KMS-11 (cell line): ENCODE results near the gene DDX19B.

Source experiments
- H2AFZ ChIP-seq: fragments of 200-600 bp; sonication (generic); 2 replicates; pipeline ENCODE4 v1.6.1; 2016; ENCODE audit warnings: antibody characterized with exemption, mixed run types, low read depth
- H3K27ac ChIP-seq: fragments of 200-600 bp; sonication (generic); 2 replicates; pipeline ENCODE4 v1.6.1; 2016; ENCODE audit warnings: mild to moderate bottlenecking, mixed run types
- H3K27me3 ChIP-seq: fragments of 200-600 bp; sonication (generic); 2 replicates; pipeline ENCODE4 v1.6.1; 2017; ENCODE audit warnings: mild to moderate bottlenecking, low read depth, mixed run types, moderate library complexity; ENCODE audit not compliant: insufficient read depth
- H3K36me3 ChIP-seq: fragments of 200-600 bp; sonication (generic); 2 replicates; pipeline ENCODE4 v1.6.1; 2017; ENCODE audit warnings: mild to moderate bottlenecking, mixed run types; ENCODE audit not compliant: insufficient read depth
- H3K4me1 ChIP-seq: fragments of 200-600 bp; sonication (generic); 2 replicates; pipeline ENCODE4 v1.6.1; 2016; ENCODE audit warnings: mild to moderate bottlenecking, low read depth, mixed run types; ENCODE audit not compliant: poor library complexity, severe bottlenecking
- H3K4me2 ChIP-seq: fragments of 200-600 bp; sonication (generic); 2 replicates; pipeline ENCODE4 v1.7.0; 2016; ENCODE audit warnings: mild to moderate bottlenecking, mixed run types
- H3K4me3 ChIP-seq: fragments of 200-600 bp; sonication (generic); IDR thresholded peaks from 2 replicates; pipeline ENCODE4 v1.6.1; 2017; ENCODE audit warnings: low read depth, low read length, mixed read lengths; ENCODE audit not compliant: insufficient read depth
- H3K79me2 ChIP-seq: fragments of 200-600 bp; sonication (generic); 2 replicates; pipeline ENCODE4 v1.6.1; 2016; ENCODE audit warnings: low read depth, mixed run types; ENCODE audit not compliant: insufficient read depth
- H3K9ac ChIP-seq: fragments of 200-600 bp; sonication (generic); 2 replicates; pipeline ENCODE4 v1.6.1; 2016; ENCODE audit warnings: mild to moderate bottlenecking, mixed run types
- H4K20me1 ChIP-seq: fragments of 200-600 bp; sonication (generic); 2 replicates; pipeline ENCODE4 v1.6.1; 2016; ENCODE audit warnings: mild to moderate bottlenecking, mixed run types; ENCODE audit not compliant: insufficient read depth
- TF ChIP-seq, protein P1 (sequence below): fragments of 200-600 bp; sonication (generic); conservative IDR thresholded peaks from 2 replicates; pipeline ENCODE4 v1.6.1; 2017; ENCODE audit warnings: low read depth, mild to moderate bottlenecking, antibody characterized with exemption, low read length, moderate library complexity, mixed read lengths

Gene DDX19B

DNA sequence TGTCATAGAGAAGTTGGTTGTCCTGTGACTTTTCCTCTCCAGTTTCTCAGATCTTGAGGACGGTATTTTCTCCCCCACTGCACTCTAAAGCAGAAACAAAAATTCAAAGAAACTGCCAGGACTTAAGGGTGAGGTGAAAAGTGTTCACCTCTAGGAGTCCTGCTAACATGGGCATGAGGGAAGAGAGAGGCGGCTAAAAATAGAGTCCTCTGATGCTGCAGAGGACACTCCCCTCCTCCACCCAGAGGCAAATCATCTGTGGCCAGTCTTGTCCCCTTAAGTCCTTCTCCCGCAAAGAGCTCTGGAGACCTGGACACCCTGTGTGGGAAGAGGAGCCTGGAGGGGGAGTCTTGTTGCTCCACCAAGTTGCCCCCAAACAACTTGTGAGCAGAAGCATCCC lies 43.0 kb downstream of the DDX19B start:
- H3K27ac ChIP-seq, result no peak overlapping the region
- peaks cover 6% of the 10 kb centered on the region for H3K4me1 ChIP-seq
- H3K9ac ChIP-seq, result no peak overlapping the region
- peaks cover 8% of the 10 kb centered on the region; the same call in 1 of the 2 replicates for H3K79me2 ChIP-seq
- H3K36me3 ChIP-seq, result no peaks in the 10 kb centered on the region
- no peaks in the 10 kb centered on the region for H3K27me3 ChIP-seq
- H3K4me2 ChIP-seq, result no peak overlapping the region
- H2AFZ ChIP-seq, result no peak overlapping the region
- TF ChIP-seq, protein P1, sequence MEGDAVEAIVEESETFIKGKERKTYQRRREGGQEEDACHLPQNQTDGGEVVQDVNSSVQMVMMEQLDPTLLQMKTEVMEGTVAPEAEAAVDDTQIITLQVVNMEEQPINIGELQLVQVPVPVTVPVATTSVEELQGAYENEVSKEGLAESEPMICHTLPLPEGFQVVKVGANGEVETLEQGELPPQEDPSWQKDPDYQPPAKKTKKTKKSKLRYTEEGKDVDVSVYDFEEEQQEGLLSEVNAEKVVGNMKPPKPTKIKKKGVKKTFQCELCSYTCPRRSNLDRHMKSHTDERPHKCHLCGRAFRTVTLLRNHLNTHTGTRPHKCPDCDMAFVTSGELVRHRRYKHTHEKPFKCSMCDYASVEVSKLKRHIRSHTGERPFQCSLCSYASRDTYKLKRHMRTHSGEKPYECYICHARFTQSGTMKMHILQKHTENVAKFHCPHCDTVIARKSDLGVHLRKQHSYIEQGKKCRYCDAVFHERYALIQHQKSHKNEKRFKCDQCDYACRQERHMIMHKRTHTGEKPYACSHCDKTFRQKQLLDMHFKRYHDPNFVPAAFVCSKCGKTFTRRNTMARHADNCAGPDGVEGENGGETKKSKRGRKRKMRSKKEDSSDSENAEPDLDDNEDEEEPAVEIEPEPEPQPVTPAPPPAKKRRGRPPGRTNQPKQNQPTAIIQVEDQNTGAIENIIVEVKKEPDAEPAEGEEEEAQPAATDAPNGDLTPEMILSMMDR, result no peak
- no peaks in the 10 kb centered on the region for H4K20me1 ChIP-seq
- H3K4me3 ChIP-seq, result no peak overlapping the region

DNA sequence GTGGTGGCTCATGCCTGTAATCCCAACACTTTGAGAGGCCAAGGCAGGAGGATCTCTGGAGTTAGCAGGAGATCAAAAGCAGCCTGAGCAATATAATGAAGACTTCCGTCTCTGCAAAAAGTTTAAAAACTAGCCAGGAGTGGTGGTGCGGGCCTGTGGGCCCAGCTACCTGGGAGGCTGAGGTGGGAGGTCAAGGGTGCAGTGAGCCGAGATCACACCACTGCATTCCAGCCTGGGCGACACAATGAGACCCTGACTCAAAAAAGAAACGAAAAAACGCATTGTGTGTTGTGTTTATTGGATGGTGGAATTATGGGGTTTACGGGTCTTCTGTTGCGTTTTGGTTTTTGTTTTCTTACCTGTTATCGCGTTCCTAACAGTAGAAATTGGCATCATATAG lies 46.9 kb downstream of the DDX19B start:
- Histone ChIP-seq H2AFZ (peak overlapping the region; percentile 41), H3K9ac (peak overlapping the region; percentile 80; the same call in 1 of the 2 replicates), H3K4me1 (peaks cover 14% of the 10 kb centered on the region), H3K36me3 (0 out of 2 replicates have a peak, but pooled peaks cover 4% of the 10 kb centered on the region), H3K79me2 (peaks cover 34% of the 10 kb centered on the region), H3K27ac (peak overlapping the region; percentile 71), H4K20me1 (no peaks in the 10 kb centered on the region), H3K4me2 (peak overlapping the region; percentile 59), H3K27me3 (no peaks in the 10 kb centered on the region), H3K4me3 (no peak overlapping the region)
- TF ChIP-seq, protein P1, result no peak

DNA sequence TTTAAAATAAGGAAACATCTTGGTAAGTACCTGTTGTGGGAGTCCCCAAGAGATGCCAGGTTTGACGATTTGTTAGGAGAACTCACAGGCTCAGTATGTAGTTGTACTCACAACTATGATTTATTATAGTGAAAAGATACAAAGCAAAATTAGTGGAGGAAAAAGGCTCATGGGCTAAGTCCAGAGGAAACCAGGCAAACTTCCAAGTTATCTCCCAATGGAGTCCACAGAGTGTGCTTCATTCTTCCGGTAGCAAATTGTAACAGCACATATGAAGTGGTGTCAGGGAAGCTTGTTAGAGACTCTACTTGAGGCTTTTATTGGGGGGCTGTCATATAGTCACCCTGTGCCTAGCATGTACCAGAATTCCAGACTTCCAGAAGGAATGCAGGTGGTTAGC lies 50.0 kb downstream of the DDX19B start:
- TF ChIP-seq, protein P1, result no peak
- peaks cover 8% of the 10 kb centered on the region; the same call in 1 of the 2 replicates for H3K36me3 ChIP-seq
- H4K20me1 ChIP-seq, result no peaks in the 10 kb centered on the region
- no peak overlapping the region for H3K27ac ChIP-seq
- peaks cover 34% of the 10 kb centered on the region for H3K79me2 ChIP-seq
- no peak overlapping the region for H3K4me2 ChIP-seq
- H3K9ac ChIP-seq, result no peak overlapping the region
- no peak overlapping the region for H3K4me3 ChIP-seq
- H3K27me3 ChIP-seq, result no peaks in the 10 kb centered on the region
- H3K4me1 ChIP-seq, result peaks cover 14% of the 10 kb centered on the region
- no peak overlapping the region for H2AFZ ChIP-seq

DNA sequence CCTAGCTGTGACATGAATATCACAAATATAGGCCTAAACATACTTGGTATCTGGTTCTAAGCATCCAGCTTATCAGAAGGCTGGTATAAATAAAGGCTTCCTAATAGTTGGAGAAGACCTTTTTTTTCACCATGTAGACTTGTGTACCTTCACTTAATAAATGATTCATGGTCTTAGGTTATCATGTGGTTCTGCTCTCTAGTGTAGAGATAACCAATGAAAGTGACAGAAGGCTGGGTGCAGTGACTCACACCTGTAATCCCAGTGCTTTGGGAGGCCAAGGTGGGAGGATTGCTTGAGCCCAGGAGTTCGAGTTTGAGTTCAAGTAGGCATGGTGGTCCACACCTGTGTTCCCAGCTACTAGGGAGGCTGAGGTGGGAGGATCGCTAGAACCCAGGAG lies 50.8 kb downstream of the DDX19B start:
- peaks cover 8% of the 10 kb centered on the region; the same call in 1 of the 2 replicates for H3K36me3 ChIP-seq
- H3K27me3 ChIP-seq, result no peaks in the 10 kb centered on the region
- peaks cover 14% of the 10 kb centered on the region for H3K4me1 ChIP-seq
- no peak overlapping the region for H3K4me3 ChIP-seq
- no peak overlapping the region for H3K4me2 ChIP-seq
- no peak overlapping the region for H3K27ac ChIP-seq
- no peak overlapping the region for H2AFZ ChIP-seq
- H4K20me1 ChIP-seq, result no peaks in the 10 kb centered on the region
- H3K79me2 ChIP-seq, result peaks cover 34% of the 10 kb centered on the region
- TF ChIP-seq, protein P1, result no peak
- H3K9ac ChIP-seq, result no peak overlapping the region

DNA sequence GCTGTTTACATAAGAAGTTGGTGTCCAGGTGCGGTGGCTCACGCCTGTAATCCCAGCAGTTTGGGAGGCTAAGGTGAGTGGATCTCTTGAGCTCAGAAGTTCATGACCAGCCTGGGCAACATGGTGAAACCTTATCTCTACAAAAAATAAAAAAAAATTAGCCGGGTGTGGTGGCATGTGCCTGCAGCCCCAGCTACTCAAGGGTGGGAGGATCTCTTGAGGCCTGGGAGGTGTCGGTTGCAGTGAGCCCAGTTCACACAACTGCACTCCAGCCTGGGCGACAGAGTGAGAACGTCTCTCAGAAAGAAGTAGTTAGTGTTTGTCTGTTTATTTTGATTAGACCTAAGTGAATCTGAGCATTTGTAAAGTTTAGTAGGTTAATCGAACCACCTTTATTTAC lies 60.6 kb downstream of the DDX19B start:
- H3K4me1 ChIP-seq, result no peaks in the 10 kb centered on the region
- no peak overlapping the region for H3K4me3 ChIP-seq
- H3K27me3 ChIP-seq, result no peaks in the 10 kb centered on the region
- TF ChIP-seq, protein P1, result no peak
- no peaks in the 10 kb centered on the region for H4K20me1 ChIP-seq
- peaks cover 8% of the 10 kb centered on the region; the same call in 1 of the 2 replicates for H3K36me3 ChIP-seq
- no peak overlapping the region for H3K27ac ChIP-seq
- H2AFZ ChIP-seq, result no peak overlapping the region
- no peak overlapping the region for H3K4me2 ChIP-seq
- no peaks in the 10 kb centered on the region for H3K79me2 ChIP-seq
- no peak overlapping the region for H3K9ac ChIP-seq
